Measurements from ENCODE around the gene KRTAP4-7.

DNA sequence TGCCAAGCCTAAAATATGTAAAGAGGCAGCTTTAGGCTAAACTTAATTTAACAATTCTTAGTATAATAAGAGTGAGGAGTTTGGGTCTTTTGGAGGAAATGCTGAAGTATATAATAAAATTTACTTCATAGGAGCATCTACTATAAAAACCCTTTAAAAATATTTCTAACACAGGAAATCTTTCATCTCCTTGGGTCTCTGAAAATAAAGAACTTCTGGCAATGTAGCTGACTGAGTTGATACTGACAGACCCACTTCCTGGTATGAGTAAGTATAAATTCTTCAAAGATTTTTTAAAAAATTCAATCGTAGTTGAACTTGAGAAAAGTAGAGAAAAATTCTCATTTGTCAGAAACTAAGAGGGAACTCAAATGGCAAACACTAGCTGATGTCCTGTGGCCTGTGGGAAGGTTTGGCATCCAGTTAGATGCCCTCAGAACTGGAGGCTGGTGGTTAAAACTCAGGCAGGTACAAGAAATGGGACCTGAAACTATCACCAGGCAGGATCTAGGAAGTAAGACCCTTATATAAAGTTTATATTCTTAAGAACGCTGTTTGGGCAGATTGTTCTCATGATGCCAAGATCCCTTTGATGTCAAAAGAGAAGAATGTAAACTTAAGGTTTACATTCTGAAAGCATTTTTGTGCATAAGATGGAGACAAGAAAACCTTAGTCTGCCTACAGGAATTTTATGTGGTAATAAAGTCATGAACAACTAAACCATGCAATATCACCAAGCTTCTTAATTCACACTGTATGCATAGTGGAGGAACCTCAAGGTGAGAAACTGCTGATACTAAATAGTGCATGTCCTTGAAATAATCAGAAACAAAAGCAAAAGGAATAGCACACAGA lies 50.2 kb downstream of the KRTAP4-7 start:
- TF ChIP-seq, protein P1, sequence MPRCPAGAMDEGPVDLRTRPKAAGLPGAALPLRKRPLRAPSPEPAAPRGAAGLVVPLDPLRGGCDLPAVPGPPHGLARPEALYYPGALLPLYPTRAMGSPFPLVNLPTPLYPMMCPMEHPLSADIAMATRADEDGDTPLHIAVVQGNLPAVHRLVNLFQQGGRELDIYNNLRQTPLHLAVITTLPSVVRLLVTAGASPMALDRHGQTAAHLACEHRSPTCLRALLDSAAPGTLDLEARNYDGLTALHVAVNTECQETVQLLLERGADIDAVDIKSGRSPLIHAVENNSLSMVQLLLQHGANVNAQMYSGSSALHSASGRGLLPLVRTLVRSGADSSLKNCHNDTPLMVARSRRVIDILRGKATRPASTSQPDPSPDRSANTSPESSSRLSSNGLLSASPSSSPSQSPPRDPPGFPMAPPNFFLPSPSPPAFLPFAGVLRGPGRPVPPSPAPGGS (IDR thresholded peaks at IDR 0.05), result no peak
- TF ChIP-seq, protein P2, sequence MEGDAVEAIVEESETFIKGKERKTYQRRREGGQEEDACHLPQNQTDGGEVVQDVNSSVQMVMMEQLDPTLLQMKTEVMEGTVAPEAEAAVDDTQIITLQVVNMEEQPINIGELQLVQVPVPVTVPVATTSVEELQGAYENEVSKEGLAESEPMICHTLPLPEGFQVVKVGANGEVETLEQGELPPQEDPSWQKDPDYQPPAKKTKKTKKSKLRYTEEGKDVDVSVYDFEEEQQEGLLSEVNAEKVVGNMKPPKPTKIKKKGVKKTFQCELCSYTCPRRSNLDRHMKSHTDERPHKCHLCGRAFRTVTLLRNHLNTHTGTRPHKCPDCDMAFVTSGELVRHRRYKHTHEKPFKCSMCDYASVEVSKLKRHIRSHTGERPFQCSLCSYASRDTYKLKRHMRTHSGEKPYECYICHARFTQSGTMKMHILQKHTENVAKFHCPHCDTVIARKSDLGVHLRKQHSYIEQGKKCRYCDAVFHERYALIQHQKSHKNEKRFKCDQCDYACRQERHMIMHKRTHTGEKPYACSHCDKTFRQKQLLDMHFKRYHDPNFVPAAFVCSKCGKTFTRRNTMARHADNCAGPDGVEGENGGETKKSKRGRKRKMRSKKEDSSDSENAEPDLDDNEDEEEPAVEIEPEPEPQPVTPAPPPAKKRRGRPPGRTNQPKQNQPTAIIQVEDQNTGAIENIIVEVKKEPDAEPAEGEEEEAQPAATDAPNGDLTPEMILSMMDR (IDR thresholded peaks at IDR 0.05), result no peak
- TF ChIP-seq EP300 (IDR thresholded peaks at IDR 0.05) (no peak), RARB (CRISPR knock-in tag; IDR thresholded peaks at IDR 0.05) (no peak), CEBPB (IDR thresholded peaks at IDR 0.05) (no peak), MYC (IDR thresholded peaks at IDR 0.05; ENCODE audit: borderline replicate concordance, low read length) (no peak)
- TF ChIP-seq, protein P3, sequence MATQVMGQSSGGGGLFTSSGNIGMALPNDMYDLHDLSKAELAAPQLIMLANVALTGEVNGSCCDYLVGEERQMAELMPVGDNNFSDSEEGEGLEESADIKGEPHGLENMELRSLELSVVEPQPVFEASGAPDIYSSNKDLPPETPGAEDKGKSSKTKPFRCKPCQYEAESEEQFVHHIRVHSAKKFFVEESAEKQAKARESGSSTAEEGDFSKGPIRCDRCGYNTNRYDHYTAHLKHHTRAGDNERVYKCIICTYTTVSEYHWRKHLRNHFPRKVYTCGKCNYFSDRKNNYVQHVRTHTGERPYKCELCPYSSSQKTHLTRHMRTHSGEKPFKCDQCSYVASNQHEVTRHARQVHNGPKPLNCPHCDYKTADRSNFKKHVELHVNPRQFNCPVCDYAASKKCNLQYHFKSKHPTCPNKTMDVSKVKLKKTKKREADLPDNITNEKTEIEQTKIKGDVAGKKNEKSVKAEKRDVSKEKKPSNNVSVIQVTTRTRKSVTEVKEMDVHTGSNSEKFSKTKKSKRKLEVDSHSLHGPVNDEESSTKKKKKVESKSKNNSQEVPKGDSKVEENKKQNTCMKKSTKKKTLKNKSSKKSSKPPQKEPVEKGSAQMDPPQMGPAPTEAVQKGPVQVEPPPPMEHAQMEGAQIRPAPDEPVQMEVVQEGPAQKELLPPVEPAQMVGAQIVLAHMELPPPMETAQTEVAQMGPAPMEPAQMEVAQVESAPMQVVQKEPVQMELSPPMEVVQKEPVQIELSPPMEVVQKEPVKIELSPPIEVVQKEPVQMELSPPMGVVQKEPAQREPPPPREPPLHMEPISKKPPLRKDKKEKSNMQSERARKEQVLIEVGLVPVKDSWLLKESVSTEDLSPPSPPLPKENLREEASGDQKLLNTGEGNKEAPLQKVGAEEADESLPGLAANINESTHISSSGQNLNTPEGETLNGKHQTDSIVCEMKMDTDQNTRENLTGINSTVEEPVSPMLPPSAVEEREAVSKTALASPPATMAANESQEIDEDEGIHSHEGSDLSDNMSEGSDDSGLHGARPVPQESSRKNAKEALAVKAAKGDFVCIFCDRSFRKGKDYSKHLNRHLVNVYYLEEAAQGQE (IDR thresholded peaks at IDR 0.05), result no peak
- TF ChIP-seq, protein P4, sequence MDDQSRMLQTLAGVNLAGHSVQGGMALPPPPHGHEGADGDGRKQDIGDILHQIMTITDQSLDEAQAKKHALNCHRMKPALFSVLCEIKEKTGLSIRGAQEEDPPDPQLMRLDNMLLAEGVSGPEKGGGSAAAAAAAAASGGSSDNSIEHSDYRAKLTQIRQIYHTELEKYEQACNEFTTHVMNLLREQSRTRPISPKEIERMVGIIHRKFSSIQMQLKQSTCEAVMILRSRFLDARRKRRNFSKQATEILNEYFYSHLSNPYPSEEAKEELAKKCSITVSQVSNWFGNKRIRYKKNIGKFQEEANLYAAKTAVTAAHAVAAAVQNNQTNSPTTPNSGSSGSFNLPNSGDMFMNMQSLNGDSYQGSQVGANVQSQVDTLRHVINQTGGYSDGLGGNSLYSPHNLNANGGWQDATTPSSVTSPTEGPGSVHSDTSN (IDR thresholded peaks at IDR 0.05), result no peak
- TF ChIP-seq, protein P5, sequence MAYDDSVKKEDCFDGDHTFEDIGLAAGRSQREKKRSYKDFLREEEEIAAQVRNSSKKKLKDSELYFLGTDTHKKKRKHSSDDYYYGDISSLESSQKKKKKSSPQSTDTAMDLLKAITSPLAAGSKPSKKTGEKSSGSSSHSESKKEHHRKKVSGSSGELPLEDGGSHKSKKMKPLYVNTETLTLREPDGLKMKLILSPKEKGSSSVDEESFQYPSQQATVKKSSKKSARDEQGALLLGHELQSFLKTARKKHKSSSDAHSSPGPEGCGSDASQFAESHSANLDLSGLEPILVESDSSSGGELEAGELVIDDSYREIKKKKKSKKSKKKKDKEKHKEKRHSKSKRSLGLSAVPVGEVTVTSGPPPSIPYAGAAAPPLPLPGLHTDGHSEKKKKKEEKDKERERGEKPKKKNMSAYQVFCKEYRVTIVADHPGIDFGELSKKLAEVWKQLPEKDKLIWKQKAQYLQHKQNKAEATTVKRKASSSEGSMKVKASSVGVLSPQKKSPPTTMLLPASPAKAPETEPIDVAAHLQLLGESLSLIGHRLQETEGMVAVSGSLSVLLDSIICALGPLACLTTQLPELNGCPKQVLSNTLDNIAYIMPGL (CRISPR knock-in tag; IDR thresholded peaks at IDR 0.05; ENCODE audit: borderline replicate concordance), result no peak
